Sigmoid colon (tissue), 7 donors: ENCODE results near the gene NUCB1. TPM values are rescaled to one million over a fixed set of nuclear protein-coding genes. Genes with fewer than 3 reads are reported as not detected.

ENCODE experiments used
- DNase-seq: peaks from one replicate; pipeline ENCODE4 v3.0.0-alpha.2; 2019
- H3K27ac ChIP-seq, 4 donors: fragments of 200-600 bp; sonication (generic); one replicate each; pipeline ENCODE4 v1.5.1; 2016 to 2019; ENCODE audit warnings: mild to moderate bottlenecking in 1 of 4
- H3K27me3 ChIP-seq, 3 donors: fragments of 200-600 bp; sonication (generic); one replicate each; pipeline ENCODE4 v1.5.1; 2019; ENCODE audit warnings: mild to moderate bottlenecking in 1 of 3
- H3K36me3 ChIP-seq, 4 donors: fragments of 200-600 bp; sonication (generic); one replicate each; pipeline ENCODE4 v1.5.1; 2016 to 2019
- H3K4me1 ChIP-seq, 4 donors: fragments of 200-600 bp; sonication (generic); one replicate each; pipeline ENCODE4 v1.5.1; 2017 to 2019
- H3K4me3 ChIP-seq, 4 donors: fragments of 200-600 bp; sonication (generic); one replicate each; pipeline ENCODE4 v1.5.1; 2017 to 2019; ENCODE audit warnings: mild to moderate bottlenecking in 2 of 4, moderate library complexity in 1 of 4
- H3K9me3 ChIP-seq, 4 donors: fragments of 200-600 bp in 3 of 4; sonication (generic) in 3 of 4; one replicate each; pipeline versions ENCODE4 v1.5.1 to v1.6.1; 2013 to 2019
- CTCF ChIP-seq, 4 experiments: fragments of 450-650 bp in 3 of 4; fragments of 200-600 bp in 1 of 4; IDR thresholded peaks; one replicate each; pipeline ENCODE4 v1.5.1; 2016 to 2019; ENCODE audit warnings: antibody characterized with exemption in 4 of 4, mild to moderate bottlenecking in 3 of 4, moderate library complexity in 2 of 4
- EP300 ChIP-seq, 4 donors: sonication (generic); formaldehyde crosslinking; IDR thresholded peaks; one replicate each; pipeline ENCODE4 v1.6.1; 2017; ENCODE audit warnings: antibody characterized with exemption in 4 of 4
- POLR2A ChIP-seq, 2 donors: fragments of 450-650 bp; IDR thresholded peaks; one replicate each; pipeline ENCODE4 v1.6.1; 2016; ENCODE audit warnings: antibody characterized with exemption in 2 of 2, mild to moderate bottlenecking in 2 of 2, moderate library complexity in 2 of 2
- POLR2AphosphoS5 ChIP-seq, 4 donors: sonication (generic); formaldehyde crosslinking; IDR thresholded peaks; one replicate each; pipeline ENCODE4 v1.6.1; 2017; ENCODE audit warnings: antibody characterized with exemption in 4 of 4
- WGBS, 2 donors: extraction: QIAGEN DNeasy Blood & Tissue Kit; methylation state at CpG; one replicate each; pipeline ENCODE4 v1.1.7; 2013; 5-methylcytosine and 5-hydroxymethylcytosine counted together
- intact Hi-C: fragments of 100-400 bp; cut with DNase I; formaldehyde crosslinking; loops from one replicate; pipeline ENCODE4 v1.15.1; 2023
- polyA plus RNA-seq, 3 donors: library from polyadenylated mRNA; stranded (reverse); fragments of 200-250 nt; gene quantifications; one replicate each; pipeline ENCODE4 v1.2.3, GENCODE V29; 2013
- total RNA-seq, 4 donors: library from RNA; depleted of rRNA; stranded (reverse); fragments of >200 nt; gene quantifications; one replicate each; pipeline ENCODE4 v1.1.0, GENCODE V29; 2016
- donor health status: healthy with polysubstance abuse.
- donor health status: Bipolar disorder and iron deficiency.
- donor health status: healthy.

NUCB1 gene
- total and polyA plus RNA-seq, 7 donors = 43.0 to 303 (median 174) TPM

DNA sequence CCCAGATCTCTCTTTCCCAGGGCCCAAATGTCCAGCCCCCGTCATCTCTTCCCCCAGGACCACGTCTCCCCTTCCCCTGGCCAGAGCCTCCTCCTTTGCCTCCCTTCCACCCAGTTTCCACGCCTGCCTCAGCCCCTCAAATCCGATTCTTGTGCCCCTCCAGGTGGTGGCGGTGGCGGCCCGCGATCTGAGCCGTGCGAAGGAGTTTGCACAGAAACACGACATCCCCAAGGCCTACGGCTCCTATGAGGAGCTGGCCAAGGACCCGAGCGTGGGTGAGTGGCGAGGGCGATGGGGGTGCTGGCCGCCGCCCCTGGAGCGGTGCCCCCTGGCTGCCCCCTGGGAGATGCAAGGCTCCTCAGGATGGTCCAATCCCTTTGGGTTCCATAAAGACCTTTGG lies 34.7 kb downstream of the NUCB1 start:
- H3K36me3 ChIP-seq = no peaks in the 10 kb centered on the region
- TF ChIP-seq CTCF (IDR thresholded peaks at IDR 0.05) = no peak
- no peak for TF ChIP-seq EP300 (IDR thresholded peaks at IDR 0.05)
- TF ChIP-seq POLR2A (IDR thresholded peaks at IDR 0.05) = no peak
- TF ChIP-seq POLR2AphosphoS5 (IDR thresholded peaks at IDR 0.05) = no peak
- H3K9me3 ChIP-seq = no peaks in the 10 kb centered on the region
- H3K4me3 ChIP-seq = no peak overlapping the region
- DNase-seq = no peak
- peaks cover 0 to 13% (median 10%) of the 10 kb centered on the region in 4 donors for H3K4me1 ChIP-seq
- peaks cover 0 to 17% (median 0%) of the 10 kb centered on the region in 3 donors for H3K27me3 ChIP-seq
- intact Hi-C loops = no loop called here
- H3K27ac ChIP-seq = no peak overlapping the region
- 78 to 84% methylated on average over 19 of the region's 19 CpGs for WGBS, 2 donors

DNA sequence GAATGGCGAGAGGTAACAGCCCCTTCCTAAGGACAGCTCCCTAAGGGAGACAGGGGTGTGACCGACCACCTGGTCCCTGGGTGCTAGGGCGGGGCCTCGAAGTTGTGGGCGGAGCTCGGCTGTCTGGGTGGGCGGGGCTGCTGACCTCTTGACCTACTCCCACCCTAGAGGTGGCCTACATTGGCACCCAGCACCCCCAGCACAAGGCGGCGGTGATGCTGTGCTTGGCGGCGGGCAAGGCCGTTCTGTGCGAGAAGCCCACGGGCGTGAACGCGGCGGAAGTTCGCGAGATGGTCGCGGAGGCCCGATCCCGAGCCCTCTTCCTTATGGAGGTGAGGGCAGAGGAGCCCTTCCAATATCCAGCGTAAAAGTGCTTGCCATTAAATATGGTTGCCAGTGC lies 35.8 kb downstream of the NUCB1 start:
- H3K9me3 ChIP-seq = peaks cover 0 to 2% (median under 1%) of the 10 kb centered on the region in 4 donors
- intact Hi-C loops = no loop called here

GRCh38 chr19:48938256-48938655 lies 38.1 kb downstream of the NUCB1 start:
- no peak for DNase-seq
- H3K4me1 ChIP-seq = peaks cover 0 to 9% (median 7%) of the 10 kb centered on the region in 4 donors
- H3K27me3 ChIP-seq = peaks cover 0 to under 1% (median 0%) of the 10 kb centered on the region in 3 donors
- no peak overlapping the region for H3K4me3 ChIP-seq
- no peak overlapping the region for H3K27ac ChIP-seq
- 58 to 78% methylated on average over 7 of the region's 7 CpGs for WGBS, 2 donors
- H3K36me3 ChIP-seq = no peaks in the 10 kb centered on the region
- TF ChIP-seq POLR2A (IDR thresholded peaks at IDR 0.05) (no peak), EP300 (IDR thresholded peaks at IDR 0.05) (no peak), CTCF (IDR thresholded peaks at IDR 0.05) (no peak), POLR2AphosphoS5 (IDR thresholded peaks at IDR 0.05) (no peak)
- peaks cover 0 to 5% (median under 1%) of the 10 kb centered on the region in 4 donors for H3K9me3 ChIP-seq
- intact Hi-C loops = no loop called here

More for the DNA sequence above, 35.8 kb downstream of the NUCB1 start:
- no peak overlapping the region for H3K4me3 ChIP-seq
- H3K27ac ChIP-seq = no peak overlapping the region
- WGBS, 2 donors = 89 to 94% methylated on average over 25 of the region's 25 CpGs
- TF ChIP-seq CTCF (IDR thresholded peaks at IDR 0.05) = no peak
- no peak for TF ChIP-seq EP300 (IDR thresholded peaks at IDR 0.05)
- no peak for TF ChIP-seq POLR2AphosphoS5 (IDR thresholded peaks at IDR 0.05)
- no peak for TF ChIP-seq POLR2A (IDR thresholded peaks at IDR 0.05)
- DNase-seq = no peak
- peaks cover 0 to 17% (median 0%) of the 10 kb centered on the region in 3 donors for H3K27me3 ChIP-seq
- no peaks in the 10 kb centered on the region for H3K36me3 ChIP-seq
- H3K4me1 ChIP-seq = peaks cover 0 to 13% (median 10%) of the 10 kb centered on the region in 4 donors

GRCh38 chr19:48940902-48941301 lies 40.8 kb downstream of the NUCB1 start:
- DNase-seq = no peak
- H3K36me3 ChIP-seq = no peaks in the 10 kb centered on the region
- H3K9me3 ChIP-seq = peaks cover 0 to 5% (median under 1%) of the 10 kb centered on the region in 4 donors
- H3K27ac ChIP-seq = no peak overlapping the region
- intact Hi-C loops = no loop called here
- H3K4me1 ChIP-seq = no peaks in the 10 kb centered on the region
- WGBS, 2 donors = 94 to 98% methylated on average over 5 of the region's 5 CpGs
- no peak overlapping the region for H3K4me3 ChIP-seq
- TF ChIP-seq POLR2A (IDR thresholded peaks at IDR 0.05) (no peak), POLR2AphosphoS5 (IDR thresholded peaks at IDR 0.05) (no peak), CTCF (IDR thresholded peaks at IDR 0.05) (no peak), EP300 (IDR thresholded peaks at IDR 0.05) (no peak)
- no peaks in the 10 kb centered on the region for H3K27me3 ChIP-seq

- DNase-seq = no peak
- Histone ChIP-seq H3K4me1 (no peaks in the 10 kb centered on the region), H3K9me3 (peaks cover 0 to 5% (median under 1%) of the 10 kb centered on the region in 4 donors), H3K27me3 (no peaks in the 10 kb centered on the region), H3K4me3 (no peak overlapping the region), H3K27ac (no peak overlapping the region), H3K36me3 (no peaks in the 10 kb centered on the region)
- WGBS, 2 donors = 86 to 91% methylated on average over 6 of the region's 6 CpGs
- intact Hi-C loops = no loop called here
- TF ChIP-seq POLR2A (IDR thresholded peaks at IDR 0.05) (no peak), POLR2AphosphoS5 (IDR thresholded peaks at IDR 0.05) (no peak), EP300 (IDR thresholded peaks at IDR 0.05) (no peak), CTCF (IDR thresholded peaks at IDR 0.05) (no peak)
Measured at GRCh38 chr19:48943081-48943480, 43.0 kb downstream of the NUCB1 start.
